HG02588 (cell line): Measurements from ENCODE around the gene PPP2R2D.
"Not testable (repeated sequence)": the region's sequence is repeated elsewhere in the genome, so short reads cannot be mapped to it uniquely, and the experiment has no call there.

Experiments used
- ATAC-seq: cut with Tn5 transposase; IDR thresholded peaks from one replicate; pipeline ENCODE4 v1.9.1; 2021; ENCODE audit warnings: mild to moderate bottlenecking, moderate library complexity; ENCODE audit not compliant: unreplicated experiment

Gene PPP2R2D

DNA sequence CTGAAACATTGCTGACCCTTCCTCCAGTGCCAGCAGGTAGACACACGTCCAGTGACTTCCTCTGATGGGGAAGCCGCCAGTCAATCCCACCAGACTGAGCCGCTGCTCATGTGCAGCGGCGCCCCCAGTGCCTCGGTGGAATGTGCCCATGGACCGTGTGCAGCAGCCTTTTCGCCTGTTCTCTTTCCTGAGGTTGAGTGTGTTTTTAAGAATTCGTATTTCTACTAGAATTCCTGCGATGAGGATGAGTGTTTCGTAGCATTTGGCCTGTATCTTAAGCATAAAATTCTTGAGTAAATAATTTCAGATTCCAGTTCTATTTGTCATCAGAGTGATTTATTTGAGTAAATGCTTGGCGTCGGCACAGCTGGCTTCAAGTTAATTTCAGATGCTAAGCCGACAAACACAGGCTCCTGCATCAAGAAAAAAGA, 45.5 kb downstream of the PPP2R2D start:
- no peak for ATAC-seq

DNA sequence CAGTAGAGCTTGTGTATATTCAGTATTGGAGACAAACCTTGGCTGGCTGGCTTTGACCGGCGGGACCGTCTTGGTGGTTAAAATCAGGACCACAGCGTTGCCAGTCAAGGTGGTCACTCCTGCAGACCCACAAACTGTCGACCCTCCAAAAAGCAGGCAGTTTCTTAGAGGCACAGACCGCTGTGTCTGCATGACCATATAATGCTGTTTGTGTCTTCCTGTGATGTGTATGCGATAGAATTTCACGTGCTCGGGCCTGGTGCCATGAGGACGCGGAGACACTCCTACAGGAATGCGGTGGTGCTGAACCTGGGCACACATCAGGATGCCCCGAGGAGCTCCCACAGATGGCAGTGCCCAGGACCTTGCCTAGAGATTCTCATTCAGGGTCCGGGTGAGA, 46.1 kb downstream of the PPP2R2D start:
- no peak for ATAC-seq

DNA sequence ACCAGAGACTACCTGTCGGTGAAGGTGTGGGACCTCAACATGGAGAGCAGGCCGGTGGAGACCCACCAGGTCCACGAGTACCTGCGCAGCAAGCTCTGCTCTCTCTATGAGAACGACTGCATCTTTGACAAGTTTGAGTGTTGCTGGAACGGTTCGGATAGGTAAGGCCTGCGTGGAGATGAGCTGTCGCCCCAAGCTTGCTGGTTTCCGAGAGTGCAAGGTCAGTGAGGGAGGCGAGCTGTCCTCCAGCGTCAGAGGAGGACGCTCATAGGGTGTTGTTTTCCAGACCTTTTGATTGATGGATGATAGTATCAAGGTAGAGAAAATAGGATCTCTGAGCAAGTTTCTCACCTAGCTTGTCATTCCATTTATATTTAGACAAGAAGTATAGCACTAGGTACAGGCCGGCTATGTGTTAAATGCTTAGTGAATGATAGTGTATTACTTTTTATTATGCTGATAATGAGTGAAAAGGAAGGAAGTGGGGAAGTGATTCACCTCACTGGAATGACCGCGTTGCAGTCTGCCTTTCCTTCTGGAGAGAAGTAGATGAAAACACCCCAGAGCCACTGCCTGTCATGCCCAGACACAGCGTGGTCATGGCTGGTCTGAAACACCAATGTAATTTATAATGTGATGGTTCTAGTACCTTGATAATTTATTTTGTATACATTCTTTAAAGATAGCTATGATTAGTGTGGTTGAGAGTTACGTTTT, 47.0 kb downstream of the PPP2R2D start:
- ATAC-seq = no peak

DNA sequence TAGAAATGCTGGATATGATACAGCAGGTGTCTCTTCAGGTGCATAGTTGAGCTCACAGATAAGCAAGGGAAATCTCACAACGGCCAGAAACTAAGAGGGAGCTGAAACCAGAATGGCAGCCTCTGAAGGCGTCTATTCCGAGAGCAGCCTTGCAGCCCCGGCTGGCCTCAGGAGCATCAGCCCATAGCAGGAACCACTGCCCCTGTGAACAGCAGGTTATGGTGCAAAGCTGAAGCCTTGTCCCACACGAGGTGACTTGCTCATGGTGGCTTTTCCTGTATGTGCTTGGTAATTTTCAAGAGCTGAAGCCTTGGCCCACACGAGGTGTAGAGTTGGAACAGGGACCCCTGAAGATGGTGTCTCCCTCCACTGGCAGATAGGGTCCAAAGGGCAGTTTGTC, 47.7 kb downstream of the PPP2R2D start:
- ATAC-seq = no peak

DNA sequence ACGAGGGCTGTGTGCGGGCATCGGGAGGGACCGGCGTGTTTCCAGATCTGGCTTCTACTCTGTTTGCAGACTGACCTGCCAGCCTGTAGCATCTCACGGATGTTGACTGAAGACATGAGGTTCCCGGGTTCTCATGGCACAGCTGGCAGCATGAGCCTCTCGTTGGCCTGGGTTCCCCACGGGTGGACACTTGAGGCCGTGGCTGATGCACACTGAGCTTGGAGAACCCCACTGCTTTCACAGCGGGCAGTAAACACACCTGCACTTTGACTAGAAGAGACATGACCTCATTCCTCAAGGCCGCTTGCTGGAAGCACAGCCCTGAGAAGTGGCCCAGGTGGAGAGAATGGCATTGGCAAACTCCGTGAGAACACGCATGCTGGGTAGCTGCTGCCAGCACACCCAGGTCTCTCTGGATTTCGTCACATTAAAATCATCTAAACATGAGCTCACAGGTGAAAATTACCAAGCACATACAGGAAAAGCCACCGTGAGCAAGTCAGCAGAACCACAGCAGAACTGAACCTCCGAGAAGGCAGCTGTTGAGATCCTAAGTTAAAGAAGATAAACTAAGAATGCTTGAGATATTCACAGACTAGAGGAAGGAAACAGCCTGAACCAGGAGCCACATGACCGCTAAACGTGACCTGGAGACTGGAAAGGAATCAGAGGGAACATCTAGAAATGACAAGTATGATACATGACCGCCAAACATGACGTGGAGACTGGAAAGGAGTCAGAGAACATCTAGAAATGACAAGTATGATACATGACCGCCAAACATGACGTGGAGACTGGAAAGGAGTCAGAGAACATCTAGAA, 48.4 kb downstream of the PPP2R2D start:
- ATAC-seq = no peak

DNA sequence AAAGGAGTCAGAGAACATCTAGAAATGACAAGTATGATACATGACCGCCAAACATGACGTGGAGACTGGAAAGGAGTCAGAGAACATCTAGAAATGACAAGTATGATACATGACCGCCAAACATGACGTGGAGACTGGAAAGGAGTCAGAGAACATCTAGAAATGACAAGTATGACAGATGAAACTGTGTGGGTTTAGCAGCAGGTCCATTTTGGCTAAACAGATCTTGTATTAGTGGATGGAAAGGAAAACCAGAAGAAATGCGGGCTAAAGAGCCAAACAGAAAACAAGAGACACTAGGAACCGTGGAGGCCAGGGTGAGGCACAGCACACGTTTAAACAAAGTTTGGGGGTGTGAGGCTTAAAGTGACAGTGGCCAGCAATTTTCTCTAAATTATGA, 49.1 kb downstream of the PPP2R2D start:
- ATAC-seq = not testable (repeated sequence)

DNA sequence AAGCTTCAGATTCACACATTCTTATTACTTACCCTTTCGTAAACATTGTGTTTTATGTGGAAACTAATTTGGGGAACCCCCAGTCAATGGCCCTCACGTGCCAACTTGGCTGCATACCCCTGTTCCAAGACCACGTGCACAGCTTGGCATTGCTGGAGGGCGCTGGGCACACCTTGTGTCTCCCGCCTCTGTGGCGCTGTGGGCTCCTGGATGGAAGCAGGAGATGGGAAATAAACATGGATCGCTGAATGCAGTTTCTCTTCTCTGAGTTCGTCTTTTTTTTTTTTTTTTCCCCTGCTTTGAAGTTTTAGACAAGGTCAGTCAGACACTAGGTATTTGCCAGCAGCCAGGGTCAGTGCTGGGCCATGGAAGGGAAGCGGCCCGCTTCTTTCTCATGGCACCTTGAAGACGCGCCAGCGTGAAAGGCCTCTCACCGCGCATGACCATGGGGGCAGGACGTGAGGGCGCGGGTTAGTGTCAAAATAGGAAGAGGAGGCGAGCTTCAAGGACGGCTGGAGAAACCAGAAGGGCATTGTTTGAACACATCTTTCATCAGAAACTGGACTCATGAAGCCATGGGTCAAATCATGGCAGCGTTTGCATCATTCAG, 53.7 kb downstream of the PPP2R2D start:
- no peak for ATAC-seq

DNA sequence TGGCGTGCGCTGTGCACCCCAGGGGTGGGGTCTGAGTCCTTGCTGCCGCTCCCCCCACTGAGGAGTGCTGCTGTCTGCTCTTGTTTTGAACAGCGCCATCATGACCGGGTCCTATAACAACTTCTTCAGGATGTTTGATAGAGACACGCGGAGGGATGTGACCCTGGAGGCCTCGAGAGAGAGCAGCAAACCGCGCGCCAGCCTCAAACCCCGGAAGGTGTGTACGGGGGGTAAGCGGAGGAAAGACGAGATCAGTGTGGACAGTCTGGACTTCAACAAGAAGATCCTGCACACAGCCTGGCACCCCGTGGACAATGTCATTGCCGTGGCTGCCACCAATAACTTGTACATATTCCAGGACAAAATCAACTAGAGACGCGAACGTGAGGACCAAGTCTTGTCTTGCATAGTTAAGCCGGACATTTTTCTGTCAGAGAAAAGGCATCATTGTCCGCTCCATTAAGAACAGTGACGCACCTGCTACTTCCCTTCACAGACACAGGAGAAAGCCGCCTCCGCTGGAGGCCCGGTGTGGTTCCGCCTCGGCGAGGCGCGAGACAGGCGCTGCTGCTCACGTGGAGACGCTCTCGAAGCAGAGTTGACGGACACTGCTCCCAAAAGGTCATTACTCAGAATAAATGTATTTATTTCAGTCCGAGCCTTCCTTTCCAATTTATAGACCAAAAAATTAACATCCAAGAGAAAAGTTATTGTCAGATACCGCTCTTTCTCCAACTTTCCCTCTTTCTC, 55.0 kb downstream of the PPP2R2D start:
- ATAC-seq = no peak

DNA sequence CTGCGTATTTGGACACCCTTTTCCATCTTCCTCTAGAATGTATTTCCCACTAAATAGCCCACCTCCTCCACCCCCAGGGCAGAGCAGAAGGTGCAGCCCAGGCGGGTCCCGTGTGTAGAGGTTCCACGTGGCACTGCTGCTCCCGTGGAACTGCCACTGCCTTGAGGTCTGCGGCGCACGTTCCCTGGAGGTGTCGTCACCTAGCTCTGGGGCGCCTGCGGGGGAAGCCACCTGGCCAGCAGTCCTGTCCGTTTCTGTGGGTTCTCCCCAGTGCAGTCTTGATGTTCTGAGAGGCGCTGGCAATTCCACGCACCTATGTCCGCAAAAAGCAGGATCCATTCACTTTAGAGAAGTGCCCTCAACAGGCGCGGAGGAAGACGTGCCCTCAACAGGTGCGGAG, 59.0 kb downstream of the PPP2R2D start:
- ATAC-seq = no peak

DNA sequence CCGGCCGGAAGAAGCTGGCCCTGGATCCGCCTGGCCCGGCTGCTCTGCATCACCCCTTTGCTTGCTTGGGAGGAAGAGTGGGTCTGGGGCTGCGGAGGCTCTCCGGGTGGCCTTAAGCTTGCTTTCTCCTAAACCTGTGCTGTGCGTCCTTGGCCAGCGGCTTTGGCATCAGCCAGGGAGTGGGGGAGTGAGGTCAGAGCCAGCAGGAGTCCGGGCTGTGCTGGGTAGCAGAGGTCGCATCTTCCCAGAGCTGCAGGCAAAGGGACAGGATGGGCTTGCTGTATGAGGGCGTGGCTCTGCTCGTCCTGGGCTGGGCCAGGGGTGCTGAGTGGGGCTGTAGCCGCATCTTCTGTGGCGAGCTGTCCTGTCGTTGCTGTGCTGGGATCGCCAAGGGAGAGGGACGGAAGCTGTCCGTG, 59.8 kb downstream of the PPP2R2D start:
- no peak for ATAC-seq

DNA sequence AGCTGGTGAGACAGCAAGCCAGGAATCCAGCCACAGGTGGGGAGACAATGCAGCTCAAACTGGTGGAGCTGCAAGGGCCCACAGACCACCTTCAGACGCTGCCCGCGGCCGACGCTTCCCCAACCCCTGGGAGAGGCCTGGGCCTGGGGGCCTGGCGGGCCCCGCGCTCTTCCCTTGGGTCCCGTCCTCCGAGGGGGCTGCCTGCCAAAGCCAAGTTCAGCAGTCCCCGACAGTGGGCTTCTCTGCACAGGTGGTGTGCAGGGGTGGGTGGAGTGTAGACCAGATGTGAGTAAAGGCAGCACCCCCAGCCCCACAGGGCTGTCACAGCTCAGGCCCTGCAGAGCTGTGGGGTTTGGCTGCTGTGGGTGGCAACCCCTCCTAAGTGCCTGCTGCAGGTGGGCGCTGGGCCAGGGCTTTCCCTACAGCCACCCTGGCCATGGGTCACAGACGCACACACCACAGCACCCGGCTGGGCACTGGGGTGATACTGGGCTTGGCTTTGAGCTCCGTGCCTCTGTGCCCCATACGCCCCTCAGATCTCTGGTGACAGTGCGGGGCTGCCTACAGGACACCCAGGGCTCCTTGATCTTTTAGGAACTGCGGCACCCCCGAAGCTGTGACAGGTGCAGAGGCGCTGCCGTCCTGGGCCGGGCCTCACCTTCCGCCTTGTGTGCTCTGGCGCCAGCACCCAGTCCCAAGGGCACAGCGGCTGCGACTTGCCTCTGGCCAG, 60.4 kb downstream of the PPP2R2D start:
- ATAC-seq = no peak

DNA sequence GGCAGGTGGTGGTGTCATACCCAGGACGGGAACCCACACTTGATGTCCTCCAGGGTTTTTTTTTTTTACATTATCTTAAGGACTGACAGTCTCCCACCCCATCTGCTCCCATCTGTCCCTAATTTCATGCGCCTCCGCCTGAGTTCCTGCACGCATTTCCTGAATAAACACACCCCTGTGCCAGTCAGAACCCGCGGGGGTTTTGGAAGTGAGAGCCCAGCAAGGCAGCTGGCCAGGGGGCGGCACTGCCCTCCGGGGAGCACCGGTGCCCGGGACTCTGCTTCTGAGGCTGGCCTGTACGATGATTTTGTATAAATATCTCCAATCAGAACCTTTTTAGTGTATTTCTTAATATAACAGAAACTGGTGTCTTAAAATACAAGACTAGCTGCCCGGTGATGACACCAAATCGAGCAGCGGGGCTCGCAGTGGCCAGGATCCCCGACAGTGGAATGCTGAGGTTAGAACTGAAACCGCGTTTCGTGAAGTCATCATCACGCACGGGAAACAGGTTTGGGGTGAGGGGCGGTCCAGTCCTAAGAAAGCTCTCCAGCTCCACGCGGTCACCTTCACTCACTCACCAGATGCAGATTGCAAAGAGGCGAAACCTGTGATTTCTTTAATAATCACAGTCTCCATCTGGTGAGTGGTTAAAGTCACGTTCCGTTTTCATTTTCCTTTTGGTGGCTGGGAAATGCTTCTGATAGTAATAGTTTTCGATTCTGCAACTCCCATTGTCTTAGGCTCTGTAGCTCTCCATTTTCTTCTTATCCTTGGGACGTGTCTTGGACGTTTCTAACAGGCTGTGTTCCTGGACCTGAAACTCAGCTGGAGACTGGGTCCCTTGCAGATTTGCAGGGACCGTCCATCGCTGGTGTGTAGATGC, 61.2 kb downstream of the PPP2R2D start:
- no peak for ATAC-seq

DNA sequence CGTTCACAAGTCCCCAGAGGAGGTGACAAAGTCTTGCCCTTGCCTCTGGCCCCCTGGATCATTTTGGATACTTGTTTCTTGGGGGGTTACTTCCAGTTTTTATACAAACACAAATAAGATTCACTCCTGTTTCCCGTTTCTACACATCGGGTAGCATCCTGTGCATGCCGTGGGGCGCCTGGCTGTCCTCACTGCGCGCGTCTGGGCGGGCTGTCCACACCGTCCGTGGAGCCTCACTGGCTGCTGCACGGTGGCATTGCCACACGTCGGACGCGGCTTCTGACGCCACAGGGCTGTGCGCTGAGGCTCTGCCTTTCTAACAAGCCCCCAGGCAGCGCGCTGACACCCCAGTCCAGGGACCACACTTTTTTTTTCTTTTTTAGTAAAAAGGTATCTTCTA, 62.5 kb downstream of the PPP2R2D start:
- ATAC-seq = no peak

DNA sequence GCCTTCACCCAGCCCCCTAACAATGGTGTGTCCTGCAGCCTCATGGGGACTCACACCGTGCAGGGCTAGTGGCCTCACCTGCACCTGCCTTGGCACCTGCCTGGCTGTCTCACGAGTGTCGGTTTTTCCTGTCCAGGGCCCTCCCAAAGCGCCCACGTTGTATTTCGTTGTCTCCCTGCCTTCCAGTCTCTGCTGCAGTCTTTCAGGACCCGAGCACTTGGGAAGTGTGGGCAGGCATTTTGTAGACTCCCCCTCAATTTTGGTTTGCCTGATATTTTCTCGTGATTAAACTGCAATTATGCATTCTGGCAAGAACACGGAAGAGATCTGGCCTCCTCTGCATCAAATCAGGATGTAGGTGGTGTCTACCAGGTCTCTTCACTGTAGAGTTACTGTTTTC, 63.0 kb downstream of the PPP2R2D start:
- ATAC-seq = no peak

DNA sequence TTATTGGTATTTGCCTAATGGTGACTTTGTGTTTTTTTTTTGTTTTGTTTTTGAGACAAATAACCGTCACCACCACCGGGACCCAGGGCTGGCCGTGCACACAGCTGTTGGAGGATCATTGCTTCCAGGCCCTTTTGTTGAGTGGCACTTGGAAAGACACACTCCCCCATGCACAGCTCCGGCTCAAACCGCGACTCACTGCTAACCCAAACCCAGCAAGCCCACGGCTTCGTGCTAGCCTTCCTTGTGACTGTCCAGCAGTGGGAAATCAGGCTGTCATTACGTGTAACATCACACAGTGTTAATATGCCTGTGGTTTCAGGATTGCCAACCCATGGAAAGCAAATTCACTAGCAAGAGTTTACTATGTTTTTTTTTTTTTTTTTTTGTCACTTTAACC, 63.5 kb downstream of the PPP2R2D start:
- no peak for ATAC-seq

DNA sequence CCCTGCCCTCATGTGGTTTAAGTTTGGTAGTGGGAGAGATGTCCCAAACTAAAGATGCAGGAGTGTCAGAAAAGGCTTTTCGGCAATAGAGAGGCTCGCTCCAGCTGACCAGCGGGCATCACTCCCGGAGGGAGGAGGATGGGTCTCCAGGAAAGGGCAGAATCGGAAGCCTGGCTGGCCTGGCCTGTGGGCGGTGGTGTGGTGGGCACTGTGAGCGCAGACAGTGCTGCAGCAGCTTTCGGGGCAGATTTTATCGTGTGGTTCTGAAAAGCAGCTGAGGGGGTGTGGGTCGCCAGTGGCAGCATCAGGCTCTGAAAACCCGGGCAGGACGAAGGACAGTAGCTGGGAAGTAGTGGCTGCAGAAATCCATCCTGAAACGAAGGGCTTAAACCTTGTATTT, 68.1 kb downstream of the PPP2R2D start:
- ATAC-seq = no peak

DNA sequence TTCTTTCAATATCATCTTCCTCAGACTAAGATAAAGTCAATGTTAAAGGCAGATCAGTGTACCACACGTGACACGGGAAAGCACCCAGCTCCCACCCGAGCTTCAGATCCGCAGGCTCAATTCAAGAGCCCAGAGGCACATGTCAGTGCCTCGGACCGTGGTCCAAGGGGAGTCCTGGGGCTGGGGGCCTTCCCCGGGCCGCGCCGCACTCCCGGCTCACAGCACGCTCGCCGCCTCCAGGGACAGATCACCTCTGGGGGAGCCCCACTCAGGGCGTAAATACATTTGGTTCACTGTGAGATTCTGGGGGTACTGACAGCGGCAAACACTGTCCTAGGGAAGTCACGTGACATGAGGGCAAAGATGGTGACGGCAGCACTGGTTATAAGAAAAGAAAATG, 70.1 kb downstream of the PPP2R2D start:
- no peak for ATAC-seq

DNA sequence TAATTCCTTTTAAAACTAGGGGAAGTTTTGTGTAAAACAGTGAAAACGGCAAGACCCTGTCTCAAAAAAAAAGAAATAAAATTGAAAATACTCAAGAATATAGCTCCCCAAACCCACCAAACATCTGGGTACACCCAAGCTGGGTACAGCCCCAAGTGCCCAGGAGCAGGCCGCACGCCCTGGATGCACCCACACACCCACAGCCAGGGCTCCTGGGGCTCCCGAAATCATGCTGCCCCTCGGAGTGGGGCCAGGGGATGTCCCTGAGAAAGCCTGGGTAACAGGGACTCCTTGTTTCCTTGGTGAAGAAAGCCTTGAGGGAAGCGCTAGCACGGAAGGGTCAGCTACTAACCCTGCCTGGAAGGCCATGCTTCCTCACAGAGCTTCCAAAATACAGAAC, 70.8 kb downstream of the PPP2R2D start:
- no peak for ATAC-seq

DNA sequence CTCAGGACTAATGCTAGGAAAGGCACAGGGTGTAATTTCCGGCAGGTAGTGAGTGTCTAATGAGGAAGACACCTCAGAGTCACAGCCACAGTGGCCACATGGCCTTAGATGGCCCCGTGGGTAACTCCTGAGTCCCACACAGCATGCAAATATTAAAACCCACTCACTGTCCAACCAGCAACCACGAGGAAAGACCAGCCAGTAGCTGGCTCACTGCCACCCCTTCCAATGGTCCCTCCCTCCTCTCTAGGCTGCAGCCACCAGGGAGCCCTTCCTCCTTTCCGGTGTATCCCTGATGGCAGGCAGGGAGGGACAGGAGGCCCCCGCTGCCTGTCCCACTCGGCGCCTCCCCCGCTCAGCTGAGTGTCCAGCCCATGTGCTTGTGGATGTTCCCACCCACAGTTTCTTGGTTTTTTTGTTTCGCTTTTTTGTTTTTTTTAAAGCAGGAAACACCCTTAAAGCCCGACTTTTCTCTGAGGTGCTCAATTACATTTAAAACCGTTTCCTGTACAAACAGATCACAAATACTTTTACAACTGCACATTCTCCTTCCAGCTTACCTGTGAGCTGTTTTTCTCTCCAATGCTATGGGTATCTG, 71.8 kb downstream of the PPP2R2D start:
- ATAC-seq = no peak
